Measurements from ENCODE around the gene TRMT61A.
A peak's percentile ranks its signal among the peaks of the same experiment; 100 is the strongest.

TRMT61A gene

GRCh38 chr14:103563226-103563620, 34.2 kb downstream of the TRMT61A start:
- DNase-seq (ENCODE audit: low spot score): no peak

GRCh38 chr14:103563844-103564505, 35.0 kb downstream of the TRMT61A start:
- no peak for DNase-seq (ENCODE audit: low spot score)

- no peak for DNase-seq (ENCODE audit: low spot score)
Observed at GRCh38 chr14:103568952-103569351, 40.0 kb downstream of the TRMT61A start.

- DNase-seq (ENCODE audit: low spot score): no peak
Observed at GRCh38 chr14:103569408-103569807, 40.4 kb downstream of the TRMT61A start.

GRCh38 chr14:103574104-103574503, 45.1 kb downstream of the TRMT61A start:
- no peak for DNase-seq (ENCODE audit: low spot score)

GRCh38 chr14:103574707-103575285, 45.8 kb downstream of the TRMT61A start:
- DNase-seq (ENCODE audit: low spot score): no peak

GRCh38 chr14:103576371-103577024, 47.5 kb downstream of the TRMT61A start:
- peak; percentile 76 for DNase-seq (ENCODE audit: low spot score)

- no peak for DNase-seq (ENCODE audit: low spot score)
Observed at GRCh38 chr14:103578401-103579075, 49.5 kb downstream of the TRMT61A start.

GRCh38 chr14:103581206-103581605, 52.2 kb downstream of the TRMT61A start:
- DNase-seq (ENCODE audit: low spot score): no peak

GRCh38 chr14:103581954-103582703, 53.1 kb downstream of the TRMT61A start:
- DNase-seq (ENCODE audit: low spot score): no peak

GRCh38 chr14:103584326-103584915, 55.4 kb downstream of the TRMT61A start:
- DNase-seq (ENCODE audit: low spot score): no peak

Data from putamen (tissue), 1 donor.